Mucosa of rectum (tissue), 2 donors: ENCODE measurements around the gene RNF19B.
A peak's percentile ranks its signal among the peaks of the same experiment; 100 is the strongest.

Experiments
- H3K27ac ChIP-seq, 2 donors: one replicate each; pipeline ENCODE4 v1.7.0; 2013; ENCODE audit warnings: inconsistent platforms in 2 of 2, low read depth in 2 of 2, low read length in 2 of 2
- H3K27me3 ChIP-seq, 2 donors: one replicate each; pipeline ENCODE4 v1.7.0; 2013; ENCODE audit warnings: low read length in 2 of 2; ENCODE audit not compliant: control insufficient read depth in 2 of 2, insufficient read depth in 2 of 2
- H3K36me3 ChIP-seq, 2 donors: one replicate each; pipeline ENCODE4 v1.7.0; 2013; ENCODE audit warnings: low read length in 2 of 2; ENCODE audit not compliant: control insufficient read depth in 2 of 2, insufficient read depth in 2 of 2
- H3K4me1 ChIP-seq, 2 donors: one replicate each; pipeline ENCODE4 v1.7.0; 2013; ENCODE audit warnings: low read length in 2 of 2, mild to moderate bottlenecking in 1 of 2; ENCODE audit not compliant: control insufficient read depth in 2 of 2, insufficient read depth in 2 of 2
- H3K4me3 ChIP-seq, 2 donors: one replicate each; pipeline ENCODE4 v1.7.0; 2013; ENCODE audit warnings: low read length in 2 of 2
- H3K9ac ChIP-seq, 2 donors: one replicate each; pipeline ENCODE4 v1.7.0; 2013; ENCODE audit warnings: low read length in 2 of 2, low read depth in 1 of 2, mild to moderate bottlenecking in 1 of 2
- H3K9me3 ChIP-seq, 2 donors: one replicate each; pipeline ENCODE4 v1.7.0; 2013; ENCODE audit warnings: low read length in 2 of 2; ENCODE audit not compliant: control insufficient read depth in 2 of 2
- donor health status: healthy.
- donor health status: Normal muscosa, but diverticular disease.

RNF19B gene

GRCh38 chr1:32992489-32993323 is 28.1 kb upstream of the RNF19B start:
- Histone ChIP-seq H3K9ac (peak overlapping the region; percentile 32 to 36), H3K27ac (peak overlapping the region; percentile 64 to 85), H3K36me3 (no peaks in the 10 kb centered on the region), H3K4me3 (peak overlapping the region in 1 of 2 donors; percentile 38), H3K4me1 (peaks cover 21 to 22% of the 10 kb centered on the region in 2 donors), H3K9me3 (no peaks in the 10 kb centered on the region), H3K27me3 (no peaks in the 10 kb centered on the region)

GRCh38 chr1:32991819-32992488 is 27.3 kb upstream of the RNF19B start:
- H3K9ac ChIP-seq, result peak overlapping the region; percentile 32 to 36
- peak overlapping the region; percentile 64 to 85 for H3K27ac ChIP-seq
- no peaks in the 10 kb centered on the region for H3K27me3 ChIP-seq
- peaks cover 21 to 22% of the 10 kb centered on the region in 2 donors for H3K4me1 ChIP-seq
- no peaks in the 10 kb centered on the region for H3K9me3 ChIP-seq
- no peak overlapping the region for H3K4me3 ChIP-seq
- H3K36me3 ChIP-seq, result no peaks in the 10 kb centered on the region

GRCh38 chr1:32991386-32991785 is 26.8 kb upstream of the RNF19B start:
- Histone ChIP-seq H3K4me1 (peaks cover 20 to 22% of the 10 kb centered on the region in 2 donors), H3K27me3 (no peaks in the 10 kb centered on the region), H3K4me3 (no peak overlapping the region), H3K27ac (peak overlapping the region; percentile 64 to 85), H3K9me3 (no peaks in the 10 kb centered on the region), H3K9ac (peak overlapping the region in 1 of 2 donors; percentile 32), H3K36me3 (no peaks in the 10 kb centered on the region)

- no peaks in the 10 kb centered on the region for H3K36me3 ChIP-seq
- H3K4me3 ChIP-seq, result no peak overlapping the region
- no peaks in the 10 kb centered on the region for H3K9me3 ChIP-seq
- H3K27me3 ChIP-seq, result no peaks in the 10 kb centered on the region
- H3K4me1 ChIP-seq, result peaks cover 20 to 22% of the 10 kb centered on the region in 2 donors
- H3K27ac ChIP-seq, result no peak overlapping the region
- no peak overlapping the region for H3K9ac ChIP-seq
Measured at GRCh38 chr1:32990887-32991286, 26.3 kb upstream of the RNF19B start.

- Histone ChIP-seq H3K36me3 (no peaks in the 10 kb centered on the region), H3K9me3 (no peaks in the 10 kb centered on the region), H3K4me1 (peaks cover 20 to 22% of the 10 kb centered on the region in 2 donors), H3K27ac (peak overlapping the region; percentile 52 to 53), H3K27me3 (no peaks in the 10 kb centered on the region), H3K4me3 (no peak overlapping the region), H3K9ac (no peak overlapping the region)
Measured at GRCh38 chr1:32989160-32990050, 24.8 kb upstream of the RNF19B start.

- Histone ChIP-seq H3K27me3 (no peaks in the 10 kb centered on the region), H3K36me3 (no peaks in the 10 kb centered on the region), H3K4me1 (peaks cover 20 to 22% of the 10 kb centered on the region in 2 donors), H3K4me3 (no peak overlapping the region), H3K27ac (peak overlapping the region in 1 of 2 donors; percentile 52), H3K9me3 (no peaks in the 10 kb centered on the region), H3K9ac (no peak overlapping the region)
Measured at GRCh38 chr1:32988665-32989064, 24.1 kb upstream of the RNF19B start.

- H3K27me3 ChIP-seq, result no peaks in the 10 kb centered on the region
- no peak overlapping the region for H3K27ac ChIP-seq
- H3K9ac ChIP-seq, result no peak overlapping the region
Measured at GRCh38 chr1:32985226-32985625, 20.6 kb upstream of the RNF19B start.

GRCh38 chr1:32984455-32985171 is 20.0 kb upstream of the RNF19B start:
- no peaks in the 10 kb centered on the region for H3K36me3 ChIP-seq
- H3K9me3 ChIP-seq, result no peaks in the 10 kb centered on the region
- no peaks in the 10 kb centered on the region for H3K27me3 ChIP-seq
- H3K4me1 ChIP-seq, result peaks cover 12 to 28% of the 10 kb centered on the region in 2 donors
- no peak overlapping the region for H3K9ac ChIP-seq
- no peak overlapping the region for H3K4me3 ChIP-seq
- peak overlapping the region in 1 of 2 donors; percentile 16 for H3K27ac ChIP-seq

More at GRCh38 chr1:32985226-32985625, 20.6 kb upstream of the RNF19B start:
- no peaks in the 10 kb centered on the region for H3K9me3 ChIP-seq
- no peaks in the 10 kb centered on the region for H3K36me3 ChIP-seq
- no peak overlapping the region for H3K4me3 ChIP-seq
- peaks cover 9 to 23% of the 10 kb centered on the region in 2 donors for H3K4me1 ChIP-seq

- H3K27me3 ChIP-seq, result no peaks in the 10 kb centered on the region
- H3K36me3 ChIP-seq, result no peaks in the 10 kb centered on the region
- peak overlapping the region in 1 of 2 donors; percentile 16 for H3K27ac ChIP-seq
- peaks cover 12 to 27% of the 10 kb centered on the region in 2 donors for H3K4me1 ChIP-seq
- no peaks in the 10 kb centered on the region for H3K9me3 ChIP-seq
- H3K9ac ChIP-seq, result no peak overlapping the region
- no peak overlapping the region for H3K4me3 ChIP-seq
Measured at GRCh38 chr1:32984090-32984454, 19.5 kb upstream of the RNF19B start.
